NCI-H460 (cell line): Measurements from ENCODE around the gene NMBR. TPM values are rescaled to one million over a fixed set of nuclear protein-coding genes. Genes with fewer than 3 reads are reported as not detected.
A peak's percentile ranks its signal among the peaks of the same experiment; 100 is the strongest.
"Not testable (repeated sequence)": the region's sequence is repeated elsewhere in the genome, so short reads cannot be mapped to it uniquely, and the experiment has no call there.

Experiments
- DNase-seq: peaks from one replicate; pipeline ENCODE4 v3.0.0-alpha.2; 2016; ENCODE audit warnings: low read depth; ENCODE audit errors: extremely low read depth
- total RNA-seq: library from RNA; depleted of rRNA; stranded (reverse); fragments of >200 nt; shearing (Covaris generic); gene quantifications from 2 replicates; pipeline ENCODE4 v1.2.3, GENCODE V29; 2014

NMBR gene
- total RNA-seq, 1 experiment from 2014 or later, result not detected

DNA sequence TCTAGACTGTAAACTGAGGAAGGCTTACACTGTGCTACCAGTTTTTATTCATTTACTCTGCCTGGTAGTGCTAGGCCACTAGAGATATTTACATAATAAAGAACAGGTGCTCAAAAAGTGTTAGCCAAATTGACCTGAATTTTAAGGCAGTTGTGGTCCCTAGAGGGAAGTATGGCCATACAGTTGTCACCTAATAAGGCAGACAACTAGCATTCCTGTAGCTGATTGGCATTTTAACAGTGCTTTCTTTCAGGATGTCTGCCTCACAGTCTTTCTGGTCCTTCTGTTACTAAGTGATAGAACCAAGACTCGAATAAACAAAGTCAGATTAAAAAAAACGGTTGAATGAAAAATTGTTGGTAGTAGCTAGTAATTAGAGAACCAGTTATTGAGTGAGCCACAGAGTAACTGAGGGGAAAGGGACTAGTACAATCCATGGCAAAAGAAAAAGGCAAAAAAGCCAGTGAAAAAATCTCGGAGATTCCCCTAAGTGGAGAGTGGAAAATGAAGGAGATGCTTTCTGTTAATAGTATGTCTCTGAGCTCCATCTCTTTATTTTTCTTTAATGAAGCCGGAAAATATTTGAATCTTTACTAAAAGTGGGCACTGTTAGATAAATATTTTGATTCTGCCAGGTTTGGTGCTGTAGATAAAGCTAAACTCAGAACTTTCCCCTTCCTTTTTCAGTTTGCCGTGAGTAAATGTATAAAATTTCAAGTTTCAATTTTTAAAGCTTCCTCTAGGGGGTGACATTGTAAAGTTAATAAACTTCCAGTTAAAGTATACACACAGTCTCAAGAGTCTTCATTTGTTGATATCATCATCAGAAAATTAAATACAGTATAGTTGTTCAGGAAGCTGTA is 9.2 kb upstream of the NMBR start:
- no peak for DNase-seq

DNA sequence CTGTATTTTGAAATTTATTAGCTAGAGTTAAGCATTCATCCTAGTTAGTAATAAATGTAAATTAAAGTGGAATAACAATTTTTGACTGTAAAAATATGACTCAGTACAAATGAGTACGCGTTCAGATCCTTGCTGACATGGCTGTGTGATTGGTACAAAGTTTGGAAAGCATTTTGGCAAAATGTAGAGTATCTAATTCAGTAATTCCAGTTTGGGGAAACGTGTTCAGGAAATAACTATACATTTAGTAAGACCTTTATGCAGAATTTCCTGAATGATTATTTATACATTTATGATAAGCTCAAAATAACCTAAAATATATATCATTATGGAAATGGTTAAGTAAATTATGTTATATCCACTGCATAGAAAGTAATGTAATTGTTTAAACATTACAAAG is 8.2 kb upstream of the NMBR start:
- DNase-seq, result no peak

DNA sequence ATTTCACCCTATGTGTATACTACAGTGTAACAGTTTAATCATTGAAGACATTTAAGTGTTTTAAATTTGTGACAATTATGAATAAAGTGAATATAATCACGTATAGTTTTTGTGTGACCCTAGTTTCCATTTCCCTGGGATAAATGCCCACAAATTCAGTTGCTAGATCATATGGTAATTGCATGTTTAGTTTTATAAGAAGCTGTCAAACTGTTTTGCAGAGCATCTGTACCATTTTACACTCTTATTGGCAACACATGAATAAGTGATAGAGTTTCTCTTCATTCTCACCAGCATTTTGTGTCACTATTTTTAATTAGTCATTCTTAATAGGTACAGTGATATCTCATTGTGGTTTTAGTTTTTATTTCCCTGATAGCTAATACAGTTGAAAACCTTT is 7.4 kb upstream of the NMBR start:
- no peak for DNase-seq

DNA sequence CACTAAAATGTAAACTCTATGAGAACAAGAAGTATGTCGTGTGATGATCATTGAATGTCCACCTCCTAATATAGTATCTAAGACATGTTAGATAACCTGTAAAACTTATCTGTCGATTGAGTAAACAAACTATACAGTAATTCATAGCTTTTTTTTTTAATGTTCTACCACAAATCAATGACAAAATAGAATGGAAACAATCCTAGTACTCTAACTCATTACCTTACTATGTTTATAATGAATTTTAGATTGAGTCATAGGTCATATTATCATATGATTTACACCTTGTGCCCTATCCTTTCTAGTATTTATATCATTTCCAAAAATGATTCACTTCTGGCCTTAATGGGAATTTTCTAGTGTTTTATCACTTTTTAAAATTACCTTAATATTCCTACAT is 6.3 kb upstream of the NMBR start:
- DNase-seq, result no peak

DNA sequence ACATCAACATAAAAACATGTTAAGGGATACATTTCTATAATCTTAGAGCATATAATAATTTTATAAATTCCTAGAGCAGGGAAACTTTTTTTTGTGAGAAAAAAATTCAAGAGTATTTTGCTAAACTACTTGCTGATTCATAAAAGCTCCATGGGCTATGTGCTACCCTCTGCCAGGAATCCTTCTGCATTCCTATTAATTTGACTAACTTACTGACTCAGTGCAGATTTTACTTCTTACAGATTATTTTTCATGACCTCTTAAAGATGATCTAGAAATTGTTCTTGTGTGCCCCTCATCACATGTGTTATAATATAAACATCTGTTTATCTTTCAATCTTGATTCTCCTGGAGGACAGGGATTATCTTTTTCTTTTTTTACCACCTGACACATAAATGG is 5.8 kb upstream of the NMBR start:
- no peak for DNase-seq

DNA sequence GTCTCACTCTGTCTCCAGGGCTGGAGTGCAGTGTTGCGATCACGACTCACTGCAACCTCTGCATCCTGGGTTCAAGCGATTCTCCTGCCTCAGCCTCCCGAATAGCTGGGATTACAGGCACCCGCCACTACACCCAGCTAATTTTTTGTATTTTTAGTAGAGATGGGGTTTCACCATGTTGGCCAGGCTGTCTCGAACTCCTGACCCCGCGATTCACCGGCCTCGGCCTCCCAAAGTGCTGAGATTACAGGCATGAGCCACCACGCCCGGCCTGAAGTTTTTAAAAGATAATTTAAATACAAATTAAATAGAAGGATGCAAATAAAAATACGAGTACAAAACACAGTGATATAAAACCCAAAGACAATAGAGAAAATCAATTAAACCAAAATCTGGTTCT is 5.4 kb downstream of the NMBR start:
- DNase-seq, result not testable (repeated sequence)

DNA sequence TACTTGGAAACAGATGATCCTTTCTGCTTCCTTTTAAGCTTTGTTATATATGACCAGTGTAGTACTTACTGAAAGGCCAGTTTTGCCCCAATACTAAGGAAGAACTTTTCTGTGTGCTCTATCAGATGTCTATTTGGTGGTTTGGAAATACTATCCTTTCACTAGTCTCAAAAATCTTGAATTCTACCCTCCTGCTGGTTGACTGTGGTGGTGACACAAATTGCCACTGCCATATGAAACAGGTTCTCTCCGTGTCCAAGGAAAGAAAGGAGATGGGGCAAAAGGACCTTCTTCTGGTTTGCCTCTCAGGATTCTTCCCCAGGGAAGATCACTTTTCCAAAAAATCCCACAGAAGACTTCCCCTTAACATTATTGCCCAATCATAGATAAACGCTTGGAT is 8.0 kb downstream of the NMBR start:
- no peak for DNase-seq

DNA sequence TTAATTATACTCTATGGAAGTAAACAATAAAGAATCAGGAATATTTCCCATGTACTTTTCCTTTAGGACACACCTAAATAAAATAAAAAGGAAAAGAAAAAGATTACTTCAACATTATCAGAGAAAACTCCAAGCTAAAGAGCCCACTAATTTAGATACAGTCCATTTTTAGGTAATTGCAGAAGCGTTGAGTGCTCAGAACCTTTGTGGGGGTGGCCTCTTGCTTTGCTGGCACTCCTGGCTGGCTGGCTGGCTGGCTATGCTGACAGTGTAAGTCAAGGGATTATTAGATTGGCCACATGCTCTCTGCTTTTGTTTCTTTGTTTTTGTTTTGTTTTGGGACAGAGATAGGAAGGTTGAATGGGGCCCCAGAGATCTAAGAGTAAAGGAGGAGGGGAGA is 14.3 kb downstream of the NMBR start, which contains the start of gene GJE1:
Gene GJE1, plus strand, starts transcription at position 301 of the 400 bp plus-strand sequence. CDS start 234 bp downstream, outside the sequence.
- DNase-seq, result no peak

DNA sequence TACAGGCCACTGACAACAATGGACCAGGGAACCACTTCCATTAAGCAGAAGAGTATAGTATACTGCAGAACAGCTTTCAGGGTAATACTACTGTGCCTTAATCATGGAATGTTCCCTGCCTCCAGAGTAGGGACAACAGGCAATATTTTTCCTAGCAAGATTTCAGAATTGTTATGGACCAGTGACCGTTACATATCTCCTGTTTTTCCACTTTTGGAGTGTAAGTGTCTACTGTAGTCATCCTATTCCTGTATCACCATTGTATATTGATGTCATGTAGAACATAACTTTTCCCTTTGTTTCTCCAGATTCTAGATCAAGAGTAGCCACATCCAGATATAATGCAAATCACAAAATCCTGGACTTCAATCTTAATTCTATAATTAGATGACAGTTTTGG is 16.1 kb downstream of the NMBR start:
- no peak for DNase-seq

DNA sequence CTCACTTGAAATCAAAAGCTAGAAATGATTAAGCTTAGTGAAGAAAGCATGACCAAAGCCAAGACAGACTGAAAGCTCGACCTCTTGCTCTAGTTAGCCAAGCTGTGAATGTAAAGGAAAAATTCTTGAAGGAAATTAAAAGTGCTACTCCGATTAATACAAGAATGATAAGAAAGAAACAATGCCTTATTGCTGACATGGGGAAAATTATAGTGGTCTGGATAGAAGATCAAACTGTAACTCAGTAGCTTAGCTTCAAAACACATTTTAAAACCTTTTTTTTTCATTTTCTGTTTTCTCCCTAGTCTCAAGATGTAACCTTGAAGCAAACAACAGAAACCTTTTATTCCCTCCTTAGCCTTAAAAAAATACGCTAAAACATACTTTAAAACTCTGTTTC is 25.6 kb downstream of the NMBR start:
- no peak for DNase-seq

DNA sequence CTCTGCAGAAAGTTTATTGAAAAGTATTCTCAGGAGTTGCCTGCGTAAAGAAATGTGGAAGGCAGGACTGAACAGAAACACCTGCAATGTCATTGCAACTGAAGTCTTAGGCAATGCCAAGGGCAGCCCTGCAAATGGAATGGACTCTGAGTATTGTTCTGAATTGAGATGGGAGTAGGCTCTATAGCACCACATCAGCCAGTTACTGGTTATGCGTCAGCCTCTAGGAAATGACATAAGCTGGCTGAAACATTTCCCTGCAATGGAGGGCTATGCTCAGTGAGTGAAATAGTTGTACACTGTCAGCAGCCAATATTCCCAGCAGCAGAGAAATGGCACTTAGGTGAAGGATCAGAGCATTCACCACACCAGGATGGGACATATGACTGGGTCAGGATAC is 28.0 kb downstream of the NMBR start:
- no peak for DNase-seq

DNA sequence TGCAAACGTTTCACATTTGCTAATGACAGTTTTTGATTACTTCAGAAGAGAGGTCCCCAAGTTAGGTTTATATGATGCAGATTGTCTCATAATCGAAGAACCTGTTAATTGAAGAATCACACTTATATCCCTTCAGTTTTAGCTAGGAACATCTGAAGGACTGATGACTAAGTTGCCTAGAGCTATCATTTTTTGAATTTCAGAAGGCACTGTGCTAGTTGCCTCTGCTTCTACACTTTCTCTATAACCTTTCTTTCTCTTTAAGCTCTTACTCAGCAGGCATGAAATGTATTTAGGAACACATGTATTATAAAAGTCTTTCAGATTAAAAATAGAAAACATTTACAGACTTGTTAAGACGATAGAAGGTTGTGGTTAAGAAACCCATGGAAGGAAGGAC is 28.6 kb downstream of the NMBR start:
- no peak for DNase-seq

DNA sequence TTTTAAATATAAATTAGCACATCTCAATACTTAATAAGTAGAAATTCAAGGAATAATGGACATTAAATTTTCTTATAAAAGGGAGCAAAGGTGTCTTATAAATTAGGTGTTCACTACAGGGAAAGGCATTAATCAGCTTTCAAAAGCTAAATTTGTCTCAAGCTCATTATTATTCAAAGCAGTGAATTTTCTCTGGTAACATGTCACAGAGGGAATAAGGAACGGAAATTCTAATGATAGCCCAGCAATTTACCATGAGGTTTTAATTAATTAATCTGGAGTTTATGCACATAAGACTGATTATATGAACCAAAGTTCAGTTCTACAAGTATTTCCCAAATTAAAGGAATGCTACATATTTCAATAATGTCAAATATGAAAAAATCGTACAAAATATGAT is 29.6 kb downstream of the NMBR start:
- DNase-seq, result no peak

DNA sequence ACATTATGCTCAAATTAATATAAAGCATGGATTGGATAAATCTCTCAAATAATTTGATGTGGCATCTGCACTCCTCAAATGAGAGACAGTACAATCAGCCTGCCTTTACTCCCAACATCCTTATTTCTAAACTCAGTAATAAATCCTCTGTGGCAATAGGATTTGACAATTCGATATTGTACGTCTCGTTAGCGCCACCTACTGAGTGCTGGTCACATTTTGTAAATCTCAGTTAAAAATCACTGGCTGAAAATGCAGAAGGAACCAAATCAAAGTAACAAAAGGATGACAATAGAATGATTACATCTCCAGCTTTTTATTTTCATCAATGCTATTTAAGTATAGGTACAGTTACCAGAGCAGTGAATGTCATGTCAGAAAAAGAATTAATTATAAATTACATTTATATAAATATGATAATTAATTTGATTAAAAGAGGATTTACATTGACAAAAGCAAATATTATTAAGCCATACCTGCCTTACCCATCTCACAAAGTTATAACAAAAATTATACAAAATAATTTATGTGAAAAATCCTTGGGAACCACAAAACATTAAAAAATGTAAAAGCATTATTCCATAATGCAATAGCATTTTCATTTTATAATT is 34.4 kb downstream of the NMBR start:
- peak; percentile 56 for DNase-seq

DNA sequence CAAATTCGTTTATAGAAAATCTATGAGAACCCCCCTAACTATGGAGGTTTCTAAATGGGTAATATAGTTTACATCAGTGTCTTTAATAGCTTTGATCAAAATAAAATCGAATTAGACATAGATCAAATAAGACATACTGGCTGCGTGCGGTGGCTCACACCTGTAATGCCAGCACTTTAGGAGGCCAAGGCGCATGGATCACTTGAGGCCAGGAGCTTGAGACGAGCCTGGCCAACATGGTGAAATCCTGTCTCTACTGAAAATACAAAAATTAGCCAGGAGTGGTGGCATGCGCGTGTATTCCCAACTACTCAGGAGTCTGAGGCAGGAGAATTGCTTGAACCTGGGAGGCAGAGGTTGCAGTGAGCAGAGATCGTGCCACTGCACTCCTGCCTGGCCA is 36.1 kb downstream of the NMBR start:
- DNase-seq, result not testable (repeated sequence)

DNA sequence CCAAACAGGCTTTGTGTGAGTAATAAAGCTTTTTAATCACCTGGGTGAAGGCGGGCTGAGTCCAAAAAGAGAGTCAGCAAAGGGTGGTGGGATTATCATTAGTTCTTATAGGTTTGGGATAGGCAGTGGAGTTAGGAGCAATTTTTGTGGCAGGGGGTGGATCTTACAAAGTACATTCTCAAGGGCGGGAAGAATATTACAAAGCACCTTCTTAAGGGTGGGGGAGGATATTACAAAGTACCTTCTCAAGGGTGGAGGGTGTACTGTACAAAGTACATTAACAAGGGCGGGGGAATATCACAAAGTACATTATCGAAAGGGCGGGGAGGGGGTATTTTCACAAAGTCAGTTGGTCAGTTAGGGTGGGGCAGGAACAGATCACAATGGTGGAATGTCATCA is 42.1 kb downstream of the NMBR start:
- not testable (repeated sequence) for DNase-seq

DNA sequence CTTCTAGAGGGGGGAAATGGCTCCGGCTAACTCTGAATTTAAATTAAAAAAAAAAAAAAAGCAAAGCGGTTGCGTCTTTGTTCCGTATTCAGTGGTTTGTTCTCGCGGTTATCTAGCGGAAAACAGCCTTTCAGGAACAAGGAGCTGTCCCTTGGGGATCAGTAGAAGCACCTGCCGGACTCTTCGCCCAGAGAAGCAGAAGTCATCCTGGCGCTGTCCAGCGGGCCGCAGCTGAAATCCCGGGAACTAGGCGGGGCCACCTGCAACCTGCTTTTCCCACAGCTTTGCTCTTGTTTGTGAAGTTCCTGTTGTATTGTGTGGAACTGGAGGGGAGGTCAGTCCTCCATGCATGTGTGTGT is 58.1 kb downstream of the NMBR start:
- peak; percentile 7 for DNase-seq

DNA sequence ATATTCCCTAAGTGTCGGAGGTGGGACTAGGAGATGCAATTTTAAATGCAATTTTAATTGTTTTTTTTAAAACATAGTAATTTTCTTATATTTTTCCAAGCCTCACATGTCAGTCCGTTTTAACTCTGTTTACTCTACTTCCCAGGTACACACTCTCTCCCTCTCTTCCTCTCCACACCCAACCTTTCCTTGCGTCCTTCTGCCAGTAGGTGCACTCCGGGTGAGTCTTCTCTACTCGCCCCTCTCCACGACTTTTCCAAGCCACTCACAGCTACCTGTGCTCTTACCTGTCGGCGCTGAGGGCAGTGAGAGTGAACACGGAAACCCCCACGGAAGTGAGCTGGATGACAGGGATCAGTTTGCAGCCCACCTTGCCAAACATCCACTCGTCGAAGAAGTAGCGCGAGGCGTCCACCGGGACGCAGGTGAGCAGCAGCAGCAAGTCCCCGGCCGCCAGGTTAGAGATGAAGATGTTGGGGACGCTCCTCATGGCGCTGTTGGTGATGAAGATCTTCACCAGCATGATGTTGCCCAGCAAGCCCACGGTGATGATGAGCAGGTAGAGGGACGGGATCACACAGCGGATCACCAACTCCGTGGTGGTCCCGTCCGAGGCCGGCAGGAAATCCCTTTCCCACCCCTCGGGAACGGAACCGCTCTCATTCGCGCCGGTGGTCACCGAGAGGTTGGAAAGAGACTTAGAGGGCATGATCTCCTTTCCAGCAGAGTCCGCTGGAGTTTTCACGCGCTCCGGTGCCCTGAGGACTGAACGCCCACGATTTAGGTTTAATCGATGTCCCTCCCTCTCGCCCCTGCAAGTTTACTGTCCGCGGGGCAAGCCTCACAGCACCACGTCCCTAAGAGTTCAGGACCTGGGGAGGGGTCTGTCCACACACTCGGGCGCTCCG is 58.7 kb downstream of the NMBR start:
- DNase-seq, result no peak

DNA sequence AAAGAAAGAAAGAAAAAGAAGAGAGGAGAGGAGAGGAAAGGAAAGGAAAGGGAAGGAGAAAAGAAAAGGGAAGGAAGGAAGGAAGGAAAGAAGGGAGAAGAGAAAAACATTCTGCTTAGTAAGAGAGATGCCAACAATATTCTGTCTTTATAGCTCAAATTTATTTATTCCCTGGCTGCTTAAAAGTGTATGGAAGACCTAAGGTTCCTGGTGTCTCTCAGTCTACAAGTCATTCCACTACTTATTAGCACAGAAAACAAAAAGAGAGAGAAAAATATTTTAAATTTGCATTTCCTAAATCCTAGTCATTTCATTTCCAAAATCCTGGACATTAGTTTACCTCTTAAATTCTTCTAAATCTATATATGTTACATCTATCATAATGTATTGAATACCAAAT is 67.8 kb downstream of the NMBR start:
- DNase-seq, result no peak

DNA sequence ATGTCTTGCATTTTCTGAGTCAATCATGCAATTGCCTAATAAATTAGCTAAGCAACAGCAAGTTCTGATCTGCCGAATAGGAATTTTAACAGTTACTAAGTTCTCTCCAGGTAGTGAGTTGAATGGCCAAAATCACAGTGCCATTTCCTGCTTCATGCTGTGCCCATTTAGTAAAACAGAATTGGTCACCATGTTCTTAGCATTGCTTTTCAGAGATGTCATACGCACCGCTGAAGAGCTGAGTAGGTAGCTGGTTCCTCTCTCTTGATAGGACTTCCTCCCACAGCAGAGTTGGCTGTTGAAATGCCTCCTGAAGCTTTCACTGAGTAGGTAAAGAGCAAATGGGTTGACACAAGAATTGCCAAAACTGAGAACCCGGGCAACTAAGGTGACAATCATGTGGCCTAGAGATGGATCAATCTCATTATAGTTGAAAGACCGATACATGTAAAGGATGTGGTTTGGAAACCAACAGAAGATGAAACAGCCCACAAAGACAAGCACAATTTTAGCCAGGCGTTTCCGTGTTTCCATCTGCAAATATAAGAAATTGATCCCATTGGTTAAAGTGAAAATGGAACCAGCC is 71.3 kb downstream of the NMBR start:
- no peak for DNase-seq

DNA sequence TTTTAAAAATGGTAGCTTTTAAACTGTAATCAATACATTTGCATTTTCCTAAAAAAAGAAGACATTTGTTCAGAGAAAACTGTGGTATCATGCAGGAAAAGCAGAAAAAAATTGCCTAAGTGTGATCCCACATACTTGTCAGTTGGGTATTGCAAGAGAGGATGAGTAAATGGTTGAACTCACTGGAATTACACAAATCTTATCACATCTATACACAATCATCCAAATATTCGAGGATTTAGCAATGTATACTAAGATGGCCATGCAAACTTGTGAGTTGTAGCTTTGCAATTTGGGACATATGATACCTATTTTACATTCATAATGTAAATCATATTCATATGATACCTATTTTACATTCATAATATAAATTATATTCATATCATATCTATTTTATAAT is 72.4 kb downstream of the NMBR start:
- DNase-seq, result no peak
